NCI-H1092 treated with DMSO at 0.1 percent for 48 hours (cell line): ENCODE data around the gene YWHAB.
"Not testable (repeated sequence)": the region's sequence is repeated elsewhere in the genome, so short reads cannot be mapped to it uniquely, and the experiment has no call there.

Source experiments
- DNase-seq: peaks from one replicate; lab custom pipeline; 2025; lab: John Stamatoyannopoulos, UW

YWHAB gene

DNA sequence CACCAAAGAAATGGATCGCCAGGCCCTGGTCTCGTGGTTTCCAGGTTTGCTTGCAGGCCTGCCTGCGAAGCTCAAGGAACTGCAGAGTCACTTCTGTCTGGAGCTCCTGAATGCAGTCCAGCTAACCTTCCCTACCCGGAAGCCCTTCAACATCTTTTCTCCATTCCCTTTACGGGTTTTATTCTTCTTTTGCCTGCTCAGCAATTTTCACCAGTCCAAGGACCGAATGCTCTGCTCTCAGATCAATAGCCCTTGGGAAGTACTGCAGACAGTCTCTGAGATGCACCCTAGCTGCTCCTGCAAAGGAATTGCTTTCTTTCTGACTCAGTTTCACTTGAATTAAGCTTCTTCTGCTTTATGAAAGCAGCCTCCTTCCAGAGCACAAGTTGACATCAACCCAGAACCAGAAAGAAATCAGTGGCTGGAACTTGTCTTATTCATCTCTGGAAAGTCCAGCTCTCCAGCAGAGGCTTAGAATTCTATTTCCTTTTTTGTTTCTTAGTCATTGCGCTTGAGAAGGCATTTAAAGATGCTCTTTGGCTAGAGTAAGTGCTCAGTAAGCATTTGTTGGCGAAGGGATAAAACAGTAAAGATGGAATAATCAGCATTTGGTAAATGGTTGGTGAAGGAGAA, 18.7 kb upstream of the YWHAB start:
- no peak for DNase-seq

GRCh38 chr20:44869471-44869870, 16.0 kb upstream of the YWHAB start:
- DNase-seq: no peak

DNA sequence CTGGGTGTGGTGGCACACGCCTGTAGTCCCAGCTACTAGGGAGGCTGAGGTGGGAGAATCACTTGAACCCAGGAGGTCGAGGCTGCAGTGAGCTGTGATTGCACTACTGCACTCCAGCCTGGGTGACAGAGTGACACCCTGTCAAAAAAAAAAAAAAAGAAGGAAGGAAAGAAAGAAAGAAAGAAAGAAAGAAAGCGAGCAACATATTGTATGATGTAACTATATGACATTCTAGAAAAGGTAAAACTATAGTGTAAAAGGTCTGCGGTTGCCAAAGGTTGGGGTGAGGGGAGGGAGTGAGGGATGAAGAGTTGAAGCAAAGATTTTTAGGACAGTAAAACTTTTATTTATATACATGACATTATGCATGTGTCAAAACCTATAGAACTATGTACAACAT, 3.1 kb upstream of the YWHAB start:
- not testable (repeated sequence) for DNase-seq

GRCh38 chr20:44883214-44883902, 2.1 kb upstream of the YWHAB start:
- DNase-seq: no peak

DNA sequence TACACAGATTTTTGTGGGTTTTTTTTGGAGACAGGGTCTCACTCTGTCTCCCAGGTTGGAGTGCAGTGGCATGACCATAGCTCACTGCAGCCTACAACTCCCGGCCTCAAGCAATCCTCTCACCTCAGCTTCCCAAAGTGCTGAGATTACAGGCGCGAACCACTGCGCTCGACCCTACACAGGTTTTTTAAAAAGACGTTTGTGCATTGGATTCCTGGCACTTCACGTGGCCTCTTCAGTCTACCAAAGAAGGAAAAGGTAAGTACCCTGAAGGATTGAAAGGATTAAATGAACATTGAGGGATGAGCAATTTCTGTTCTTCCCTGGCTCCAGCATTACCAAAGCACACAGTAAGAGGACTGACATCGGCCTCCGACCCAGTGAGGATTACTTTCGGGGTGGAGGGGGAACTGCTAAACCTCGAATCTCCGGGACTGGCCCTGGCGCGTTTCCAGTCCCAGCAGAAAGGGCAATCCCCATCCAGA, 556 bp upstream of the YWHAB start:
- DNase-seq: no peak

DNA sequence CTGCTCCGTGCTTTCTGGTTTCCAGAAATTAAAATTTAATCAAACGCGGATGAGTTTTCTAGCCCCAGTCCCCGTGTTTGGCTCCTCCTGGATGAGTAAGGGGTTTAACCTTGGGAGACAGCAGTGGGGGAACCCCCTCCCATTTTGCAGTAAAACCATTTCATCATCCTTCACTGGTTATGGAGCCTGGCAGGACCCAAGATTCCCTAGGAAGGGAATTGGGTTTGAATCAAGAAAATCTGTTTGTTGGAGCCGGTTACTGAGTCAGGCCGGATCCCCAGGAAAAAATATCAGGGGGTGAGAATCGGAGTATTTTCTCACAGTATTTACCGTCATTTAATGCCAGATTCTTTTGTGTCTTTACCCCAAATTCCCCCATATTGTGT, 754 bp downstream of the YWHAB start:
- DNase-seq: no peak

GRCh38 chr20:44886828-44887227, 1.3 kb downstream of the YWHAB start:
- no peak for DNase-seq

DNA sequence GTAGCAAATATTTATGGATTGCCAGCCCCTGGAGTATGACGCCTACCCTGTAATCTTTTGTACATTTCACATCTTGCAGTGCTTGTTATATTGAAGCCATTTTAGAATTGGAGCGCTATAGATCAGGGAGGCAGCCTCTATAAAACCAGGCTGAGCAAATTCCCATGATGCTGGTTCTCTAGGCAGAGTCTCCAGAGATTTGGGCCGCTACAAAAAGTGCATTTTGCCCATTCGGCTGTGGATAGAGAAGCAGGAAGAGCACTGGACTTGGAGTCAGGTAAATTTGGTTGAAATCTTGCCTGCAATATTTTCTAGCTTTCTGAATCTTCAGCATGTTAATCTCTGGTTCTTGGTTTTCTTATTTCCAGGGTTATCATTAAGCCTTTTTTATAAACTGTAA, 2.0 kb downstream of the YWHAB start:
- no peak for DNase-seq

DNA sequence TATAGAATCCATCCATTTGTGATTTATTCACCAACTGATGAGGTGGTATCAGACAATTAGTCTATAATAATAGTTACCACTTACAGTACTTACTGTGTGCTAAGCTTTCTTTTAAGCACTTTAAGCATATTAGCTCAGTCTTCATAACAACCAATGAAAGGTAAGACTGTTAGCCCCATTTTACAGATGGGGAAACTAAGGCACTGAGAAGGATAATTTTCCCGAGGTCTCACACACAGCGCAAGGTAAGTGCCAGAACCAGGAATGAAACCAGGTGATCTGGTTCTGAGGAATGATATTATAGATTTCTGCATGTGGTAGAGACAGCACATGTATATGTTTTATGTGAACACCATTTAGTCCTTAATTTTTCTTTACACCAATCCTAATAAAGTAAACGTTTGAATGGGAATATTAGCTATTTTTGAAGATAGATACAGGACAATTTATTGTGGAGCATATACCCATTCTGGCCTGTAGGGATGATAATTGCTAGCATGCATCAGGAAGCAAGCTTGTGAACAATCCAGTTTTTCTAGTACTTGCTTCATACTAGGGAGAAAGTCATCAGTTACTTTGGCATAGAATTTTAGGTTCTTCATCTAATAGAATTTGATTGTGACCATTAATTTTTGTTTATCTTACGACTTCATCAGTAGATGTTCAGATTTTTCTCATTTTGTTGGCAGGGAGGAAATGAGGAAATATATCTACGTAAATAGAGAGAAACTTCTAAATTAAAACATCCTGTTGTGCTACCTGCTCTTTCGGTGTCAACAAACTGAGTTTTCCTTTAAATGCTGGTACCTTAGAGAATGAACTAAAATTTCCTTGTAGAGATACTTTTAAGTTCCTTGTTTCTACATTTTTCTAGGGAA, 3.0 kb downstream of the YWHAB start:
- DNase-seq: no peak

DNA sequence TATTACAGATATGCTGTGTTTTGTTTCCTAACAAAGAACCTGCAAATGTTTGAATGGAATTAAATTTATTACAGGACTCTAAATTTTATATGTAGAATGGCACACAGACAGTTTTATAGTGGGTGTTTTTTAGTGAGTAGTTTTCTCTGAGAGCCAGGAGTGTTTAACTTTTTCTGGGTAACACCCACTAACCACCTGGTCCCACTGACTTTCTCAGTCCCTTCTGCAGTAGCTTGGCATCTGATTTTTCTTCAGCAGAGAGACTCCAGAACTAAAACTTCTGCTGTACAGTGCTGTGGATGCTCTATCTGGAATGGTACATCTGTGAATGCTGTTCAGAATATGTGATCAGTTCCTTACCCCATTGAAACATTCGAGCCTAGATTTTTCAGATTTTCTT, 6.3 kb downstream of the YWHAB start:
- no peak for DNase-seq

- DNase-seq: no peak
Measured at GRCh38 chr20:44894959-44895358, 9.5 kb downstream of the YWHAB start.

GRCh38 chr20:44896583-44896982, 11.1 kb downstream of the YWHAB start:
- no peak for DNase-seq

GRCh38 chr20:44897133-44897532, 11.6 kb downstream of the YWHAB start:
- DNase-seq: no peak

GRCh38 chr20:44900231-44900854, 14.8 kb downstream of the YWHAB start:
- DNase-seq: no peak

GRCh38 chr20:44901974-44902373, 16.5 kb downstream of the YWHAB start:
- no peak for DNase-seq

DNA sequence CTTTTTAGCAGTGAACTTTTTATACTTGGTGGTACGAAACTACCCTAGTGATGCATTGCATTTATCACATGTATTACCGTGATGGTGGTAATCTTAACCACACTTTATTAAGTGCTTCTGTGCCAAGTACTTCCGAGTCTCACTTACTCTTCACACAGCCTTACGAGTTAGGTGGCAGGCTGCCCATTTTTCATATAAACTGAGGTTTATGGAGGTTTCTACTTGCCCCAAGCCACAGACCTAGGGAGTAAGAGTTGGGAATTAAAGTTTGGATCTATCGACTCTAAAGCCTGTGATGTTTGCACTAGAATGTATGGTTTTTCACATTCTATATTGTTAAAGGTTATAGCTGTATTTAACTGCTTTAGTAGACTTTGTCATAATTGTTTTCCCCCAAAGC, 18.9 kb downstream of the YWHAB start:
- no peak for DNase-seq

DNA sequence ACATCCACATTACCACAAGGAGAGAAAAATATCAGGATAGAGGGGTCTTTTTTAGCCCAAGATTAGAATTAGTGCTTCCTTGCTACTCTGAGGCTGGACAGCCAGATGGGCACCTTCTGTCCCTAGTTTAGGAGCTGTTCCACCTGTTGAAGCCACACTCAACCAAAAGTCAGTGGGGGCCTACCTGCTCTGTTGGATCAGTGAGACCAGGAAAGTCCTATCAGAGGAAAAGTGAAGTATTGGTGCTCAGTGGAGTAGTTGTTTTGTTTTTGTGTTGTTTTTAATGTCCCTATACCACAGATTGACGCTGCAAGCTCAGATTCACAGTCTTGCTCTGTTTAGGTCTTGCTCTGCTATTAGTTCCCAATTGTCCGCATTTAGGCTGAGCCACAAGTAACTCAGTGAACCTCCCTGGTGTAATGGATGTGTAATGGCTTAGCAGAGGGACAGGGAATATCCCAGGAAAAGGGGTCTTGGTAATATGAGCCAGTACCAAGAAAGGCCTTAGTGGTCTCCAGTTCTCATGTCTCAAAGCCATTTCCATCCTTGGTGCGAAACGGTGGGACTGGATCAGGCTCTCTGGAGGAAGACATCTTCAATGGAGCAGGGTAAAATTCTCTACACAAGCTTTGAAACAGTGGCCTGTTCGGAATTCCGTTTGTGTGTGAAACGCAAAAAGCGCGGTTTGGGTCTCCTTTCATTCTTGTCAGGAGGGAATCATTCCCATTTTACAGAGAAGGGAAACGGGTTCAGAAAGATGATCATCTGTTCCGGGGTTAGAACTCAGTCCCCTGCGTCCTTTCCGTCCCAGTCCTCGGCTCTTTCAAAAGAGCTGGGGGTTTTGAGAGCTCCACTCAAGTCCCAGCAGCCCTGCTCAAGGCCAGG, 23.7 kb downstream of the YWHAB start:
- DNase-seq: no peak

GRCh38 chr20:44909872-44910689, 24.6 kb downstream of the YWHAB start, which contains the start of gene PABPC1L:
TSS of gene PABPC1L (plus strand) at chr20:44910060. CDS start at chr20:44910144, 84 bp downstream.
- DNase-seq: peak; percentile 46

- no peak for DNase-seq
Measured at GRCh38 chr20:44910690-44911262, 25.3 kb downstream of the YWHAB start.
